ENCODE measurements around the gene RP2. TPM values are rescaled to one million over a fixed set of nuclear protein-coding genes. Genes with fewer than 3 reads are reported as not detected.

The RP2 gene
- total RNA-seq, 1 experiment from 2014 or later = 17.2 TPM

DNA sequence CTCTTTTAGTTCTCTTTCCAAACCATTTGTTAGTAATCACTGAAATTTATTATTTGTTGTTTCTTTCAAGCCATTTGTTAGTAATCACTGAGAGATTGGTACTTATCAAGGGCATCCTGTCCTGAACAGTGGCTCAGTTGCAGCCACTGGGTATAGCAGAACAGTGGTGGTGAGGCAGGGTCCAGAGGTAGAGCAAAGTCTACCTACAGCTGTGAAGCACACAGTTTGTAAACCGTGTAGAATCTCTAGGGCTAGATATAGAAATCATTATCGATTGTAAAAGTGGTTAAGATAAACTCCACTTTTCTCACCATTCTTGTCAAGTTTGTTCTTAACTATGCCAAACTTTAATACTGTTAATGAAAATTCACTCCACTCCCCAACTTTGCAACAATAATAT is 79.4 kb downstream of the RP2 start:
- DNase-seq (ENCODE audit: extremely low read depth, low read depth) = no peak

DNA sequence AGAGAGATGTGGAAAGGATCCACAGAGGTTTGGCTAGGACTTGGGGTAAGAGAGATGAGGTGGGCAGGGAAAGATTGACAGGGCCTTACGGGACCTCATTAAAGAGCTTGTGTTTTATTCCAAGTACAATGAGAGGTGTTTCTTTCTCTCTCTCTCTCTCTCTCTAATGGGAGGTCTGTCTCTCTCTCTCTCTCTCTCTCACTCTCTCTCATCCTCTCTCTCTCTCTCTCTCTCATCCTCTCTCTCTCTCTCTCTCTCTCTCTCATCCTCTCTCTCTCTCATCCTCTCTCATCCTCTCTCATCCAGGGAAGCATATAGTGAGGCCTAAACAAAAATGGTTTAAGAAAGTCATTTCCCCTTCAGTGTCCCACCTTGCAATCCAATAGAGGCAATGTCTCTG is 80.8 kb downstream of the RP2 start:
- DNase-seq (ENCODE audit: extremely low read depth, low read depth) = no peak

GRCh38 chrX:46918434-46918833 is 81.6 kb downstream of the RP2 start:
- DNase-seq (ENCODE audit: extremely low read depth, low read depth) = no peak

GRCh38 chrX:46920235-46920634 is 83.4 kb downstream of the RP2 start:
- no peak for DNase-seq (ENCODE audit: extremely low read depth, low read depth)

DNA sequence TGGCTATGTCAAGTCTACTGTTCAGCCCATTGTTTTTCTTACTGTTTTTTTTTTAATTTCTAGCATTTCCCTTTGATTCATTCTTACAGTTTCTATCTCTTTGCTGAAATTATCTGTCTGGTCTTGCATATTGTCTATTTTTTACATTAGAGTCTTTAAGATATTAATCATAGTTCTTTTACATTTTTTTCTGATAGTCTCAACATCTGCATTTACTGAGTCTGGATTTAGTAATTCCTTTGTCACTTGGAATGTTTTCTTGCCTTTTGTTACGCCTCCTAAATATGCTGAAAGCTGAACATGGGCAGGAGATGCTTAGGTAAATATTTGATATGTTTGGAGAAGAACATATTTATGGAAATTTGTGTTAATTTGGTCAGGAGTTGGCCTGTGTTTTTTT is 85.8 kb downstream of the RP2 start:
- DNase-seq (ENCODE audit: extremely low read depth, low read depth) = no peak

DNA sequence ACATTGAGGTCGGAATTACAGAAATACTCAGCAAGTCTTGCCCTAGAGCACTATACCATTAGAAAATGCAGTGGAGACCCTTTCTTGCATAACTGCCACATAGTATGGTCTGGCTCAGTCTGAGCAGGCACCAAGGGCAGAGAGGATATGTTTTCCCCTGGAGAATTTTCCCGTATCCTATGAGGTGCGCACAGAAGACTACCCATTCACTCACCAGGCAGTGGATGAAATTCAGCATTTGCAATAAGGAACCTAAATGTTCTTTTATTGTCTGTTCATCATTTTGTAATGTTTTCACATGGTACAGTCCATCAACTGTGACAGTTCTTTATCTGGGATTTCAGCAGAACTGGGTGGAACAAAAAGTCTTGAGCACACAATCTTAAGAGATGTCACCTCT is 90.9 kb downstream of the RP2 start:
- DNase-seq (ENCODE audit: extremely low read depth, low read depth) = no peak

DNA sequence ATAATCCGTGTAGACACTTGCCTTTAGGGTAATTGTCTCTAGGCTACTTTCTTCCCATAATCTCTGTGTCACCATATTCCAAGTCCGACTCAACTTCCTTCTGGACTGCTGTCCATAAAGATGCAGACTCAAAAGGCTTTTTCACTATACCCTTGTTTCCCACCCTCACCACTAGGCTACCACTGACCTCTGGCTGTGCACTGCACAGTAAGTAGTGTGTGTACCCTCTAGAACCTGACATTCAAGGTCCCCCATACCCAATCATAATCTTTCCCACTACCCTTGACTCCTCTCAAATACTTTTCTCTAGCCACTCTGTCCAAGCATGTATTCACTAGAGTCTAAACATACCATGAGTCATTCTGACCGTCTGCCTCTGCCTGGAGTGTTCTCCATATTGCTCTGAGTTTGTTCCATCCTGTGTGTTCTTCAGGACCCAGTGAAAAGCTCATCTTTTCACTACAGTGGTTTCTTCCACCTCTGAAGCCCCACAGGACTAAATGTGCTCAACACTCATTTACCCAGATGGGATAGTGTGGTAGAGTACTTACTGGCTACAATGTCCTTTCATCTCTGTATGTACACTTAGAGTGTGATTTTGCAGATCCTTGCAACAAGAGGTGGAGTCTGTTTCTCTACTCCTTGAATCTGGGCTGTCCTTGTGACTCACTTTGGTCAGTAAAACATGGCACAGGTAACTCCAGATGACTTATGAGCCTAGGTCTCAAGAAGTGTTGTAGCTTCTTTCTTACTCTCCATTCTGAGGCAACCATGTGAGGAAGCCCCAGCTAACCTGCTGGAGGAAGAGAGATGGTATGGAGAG is 92.8 kb downstream of the RP2 start:
- DNase-seq (ENCODE audit: extremely low read depth, low read depth) = no peak

Other genes starting within 250 kb of the RP2 start
- gene SLC9A7, start 77.9 kb upstream of the RP2 start, total RNA-seq (2014; rRNA removed; shearing (Covaris generic)) = 8.8 and 10.9 TPM in 2 replicates
- gene JADE3, start 75.4 kb downstream of the RP2 start, total RNA-seq (2014; rRNA removed; shearing (Covaris generic)) = 9.6 and 9.8 TPM in 2 replicates
- not detected in 2 replicates for gene RGN, start 241.4 kb downstream of the RP2 start, total RNA-seq (2014; rRNA removed; shearing (Covaris generic))

All from NCI-H460 (cell line).